RWPE2 (cell line): Measurements from ENCODE around the gene PRDM5.
A peak's percentile ranks its signal among the peaks of the same experiment; 100 is the strongest.

ENCODE experiments used
- ATAC-seq: fragments of 200-7000 bp; cut with Tn5 transposase; 3 replicates; pipeline ENCODE4 v1.9.1; 2021; ENCODE audit warnings: low read depth
- DNase-seq: peaks from one replicate; pipeline ENCODE4 v3.0.0-alpha.2; 2020; ENCODE audit warnings: low spot score
- H3K27ac ChIP-seq: fragments of 450-650 bp; 2 replicates; pipeline ENCODE4 v1.5.1; 2017; ENCODE audit warnings: mild to moderate bottlenecking; ENCODE audit not compliant: poor library complexity, severe bottlenecking
- H3K27me3 ChIP-seq: fragments of 250-450 bp; sonication (Bioruptor Pico); 2 replicates; pipeline ENCODE4 v1.5.1; 2021; ENCODE audit warnings: mild to moderate bottlenecking, moderate library complexity; ENCODE audit not compliant: insufficient read depth, poor library complexity, severe bottlenecking
- H3K36me3 ChIP-seq: fragments of 250-450 bp; sonication (Bioruptor Pico); 2 replicates; pipeline ENCODE4 v1.5.1; 2020; ENCODE audit warnings: low read depth, mild to moderate bottlenecking, moderate library complexity
- H3K4me1 ChIP-seq: fragments of 250-450 bp; sonication (Bioruptor Pico); 2 replicates; pipeline ENCODE4 v1.5.1; 2021; ENCODE audit warnings: mild to moderate bottlenecking, moderate library complexity; ENCODE audit not compliant: insufficient read depth, poor library complexity, severe bottlenecking
- H3K4me3 ChIP-seq: fragments of 250-450 bp; sonication (Bioruptor Pico); 2 replicates; pipeline ENCODE4 v1.5.1; 2021; ENCODE audit warnings: mild to moderate bottlenecking, moderate library complexity; ENCODE audit not compliant: severe bottlenecking
- H3K9me3 ChIP-seq: fragments of 250-450 bp; sonication (Bioruptor Pico); 2 replicates; pipeline ENCODE4 v1.5.1; 2021; ENCODE audit warnings: mild to moderate bottlenecking, moderate library complexity; ENCODE audit not compliant: severe bottlenecking
- TF ChIP-seq, protein P1 (sequence below): fragments of 450-650 bp; IDR thresholded peaks from one replicate; pipeline ENCODE4 v1.5.1; 2017; ENCODE audit warnings: mild to moderate bottlenecking, moderate library complexity; ENCODE audit not compliant: poor library complexity, severe bottlenecking

PRDM5 gene

DNA sequence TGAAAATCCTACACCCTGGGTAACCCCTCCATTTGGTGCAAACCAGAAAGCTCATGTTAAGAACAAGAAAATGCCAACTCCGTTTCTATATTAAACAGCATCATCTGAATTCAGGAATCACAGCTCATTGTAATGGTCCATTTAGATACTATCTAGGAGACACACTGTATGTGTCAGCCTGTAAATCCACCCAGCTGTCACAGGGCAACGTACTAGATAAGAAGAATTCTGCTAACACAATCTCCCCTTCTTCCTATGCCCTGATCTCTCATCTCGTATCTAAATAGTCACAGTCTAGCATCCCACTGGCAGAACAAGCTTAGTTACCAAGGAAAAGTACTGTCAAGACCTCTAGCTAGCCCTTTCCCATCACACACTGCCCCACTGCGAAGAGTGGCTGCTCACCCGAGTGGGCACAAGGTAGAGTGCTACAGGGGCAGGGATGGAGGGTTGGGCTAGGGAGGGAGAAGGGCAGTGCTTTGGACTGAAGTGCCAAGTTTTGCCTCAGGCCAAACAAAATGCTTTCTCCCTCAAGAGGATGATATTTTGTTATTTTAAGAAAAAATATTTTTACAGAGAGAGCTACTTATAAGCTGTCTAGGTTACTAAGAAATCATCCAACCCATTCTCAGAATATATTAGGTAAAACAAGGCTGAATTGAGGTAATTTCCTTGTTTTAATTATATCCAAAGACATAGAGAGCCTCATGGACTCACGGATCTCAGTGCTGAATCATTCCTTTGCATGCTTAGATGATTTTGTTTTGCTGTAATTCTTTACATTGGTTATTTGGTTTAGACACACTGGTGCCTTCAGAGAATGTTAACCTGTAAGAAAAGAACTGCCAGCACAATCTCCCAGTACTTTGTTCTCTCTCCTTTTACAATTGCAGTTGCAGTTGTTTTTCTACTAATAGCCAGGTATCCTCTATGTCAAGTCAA, 196.6 kb downstream of the PRDM5 start:
- ATAC-seq (no peak), DNase-seq (no peak)
- no peak overlapping the region for H3K4me3 ChIP-seq
- H3K9me3 ChIP-seq = no peaks in the 10 kb centered on the region
- no peaks in the 10 kb centered on the region for H3K27me3 ChIP-seq
- TF ChIP-seq, protein P1, sequence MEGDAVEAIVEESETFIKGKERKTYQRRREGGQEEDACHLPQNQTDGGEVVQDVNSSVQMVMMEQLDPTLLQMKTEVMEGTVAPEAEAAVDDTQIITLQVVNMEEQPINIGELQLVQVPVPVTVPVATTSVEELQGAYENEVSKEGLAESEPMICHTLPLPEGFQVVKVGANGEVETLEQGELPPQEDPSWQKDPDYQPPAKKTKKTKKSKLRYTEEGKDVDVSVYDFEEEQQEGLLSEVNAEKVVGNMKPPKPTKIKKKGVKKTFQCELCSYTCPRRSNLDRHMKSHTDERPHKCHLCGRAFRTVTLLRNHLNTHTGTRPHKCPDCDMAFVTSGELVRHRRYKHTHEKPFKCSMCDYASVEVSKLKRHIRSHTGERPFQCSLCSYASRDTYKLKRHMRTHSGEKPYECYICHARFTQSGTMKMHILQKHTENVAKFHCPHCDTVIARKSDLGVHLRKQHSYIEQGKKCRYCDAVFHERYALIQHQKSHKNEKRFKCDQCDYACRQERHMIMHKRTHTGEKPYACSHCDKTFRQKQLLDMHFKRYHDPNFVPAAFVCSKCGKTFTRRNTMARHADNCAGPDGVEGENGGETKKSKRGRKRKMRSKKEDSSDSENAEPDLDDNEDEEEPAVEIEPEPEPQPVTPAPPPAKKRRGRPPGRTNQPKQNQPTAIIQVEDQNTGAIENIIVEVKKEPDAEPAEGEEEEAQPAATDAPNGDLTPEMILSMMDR = no peak
- no peak overlapping the region for H3K27ac ChIP-seq
- no peaks in the 10 kb centered on the region for H3K4me1 ChIP-seq
- H3K36me3 ChIP-seq = no peaks in the 10 kb centered on the region

DNA sequence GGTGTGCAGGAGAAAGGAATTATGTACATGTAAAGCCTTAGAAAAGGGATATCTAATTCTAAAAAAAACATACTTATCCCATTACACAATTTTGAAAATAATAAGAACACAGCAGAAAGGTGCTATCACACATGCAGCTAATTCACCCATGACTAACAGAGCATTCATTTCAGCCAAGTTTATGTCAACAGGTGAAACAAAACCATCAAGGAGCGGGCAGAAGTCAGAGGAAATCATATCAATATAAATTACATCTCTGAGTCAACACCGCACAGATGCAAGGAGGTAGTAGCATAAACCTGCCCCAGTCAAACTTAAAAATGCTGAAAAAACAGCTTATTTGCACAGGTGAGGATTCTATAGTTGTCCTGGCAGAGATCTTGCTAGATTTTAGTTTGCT, 197.9 kb downstream of the PRDM5 start:
- H3K4me3 ChIP-seq = no peak overlapping the region
- peak; percentile 77 for ATAC-seq
- no peaks in the 10 kb centered on the region for H3K36me3 ChIP-seq
- no peaks in the 10 kb centered on the region for H3K4me1 ChIP-seq
- no peaks in the 10 kb centered on the region for H3K27me3 ChIP-seq
- TF ChIP-seq, protein P1 = no peak
- H3K27ac ChIP-seq = no peak overlapping the region
- no peak for DNase-seq
- H3K9me3 ChIP-seq = no peaks in the 10 kb centered on the region

GRCh38 chr4:120723986-120724385, 198.5 kb downstream of the PRDM5 start:
- DNase-seq (no peak), ATAC-seq (no peak)
- no peaks in the 10 kb centered on the region for H3K27me3 ChIP-seq
- no peaks in the 10 kb centered on the region for H3K9me3 ChIP-seq
- no peak overlapping the region for H3K4me3 ChIP-seq
- no peaks in the 10 kb centered on the region for H3K36me3 ChIP-seq
- TF ChIP-seq, protein P1 = no peak
- H3K4me1 ChIP-seq = no peaks in the 10 kb centered on the region
- H3K27ac ChIP-seq = no peak overlapping the region

- DNase-seq (no peak), ATAC-seq (no peak)
- H3K4me3 ChIP-seq = no peak overlapping the region
- no peaks in the 10 kb centered on the region for H3K36me3 ChIP-seq
- H3K27ac ChIP-seq = no peak overlapping the region
- H3K27me3 ChIP-seq = no peaks in the 10 kb centered on the region
- no peaks in the 10 kb centered on the region for H3K4me1 ChIP-seq
- TF ChIP-seq, protein P1 = no peak
- no peaks in the 10 kb centered on the region for H3K9me3 ChIP-seq
Observed at GRCh38 chr4:120723105-120723504, 199.4 kb downstream of the PRDM5 start.

DNA sequence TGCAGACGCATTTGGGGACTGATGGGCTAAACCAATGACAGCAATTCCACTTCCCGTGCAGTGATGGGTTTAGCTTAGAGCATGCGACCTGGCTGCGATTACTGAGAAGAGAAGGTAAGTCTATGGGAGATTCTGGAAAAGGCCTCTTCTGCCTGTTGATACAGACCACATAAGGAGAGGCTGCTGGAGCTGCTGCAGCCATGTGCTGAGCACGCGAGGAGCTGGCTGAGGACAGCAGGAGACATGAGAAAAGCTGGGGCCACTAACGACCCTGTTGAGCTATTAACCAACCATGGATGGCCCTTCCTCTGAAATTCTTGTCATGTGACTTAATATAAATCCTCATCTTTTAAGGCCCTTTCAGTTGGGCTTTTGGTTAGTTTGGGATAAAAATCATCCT, 199.9 kb downstream of the PRDM5 start:
- ATAC-seq = no peak
- Histone ChIP-seq H3K4me3 (no peak overlapping the region), H3K9me3 (no peaks in the 10 kb centered on the region), H3K4me1 (no peaks in the 10 kb centered on the region), H3K27me3 (no peaks in the 10 kb centered on the region), H3K36me3 (no peaks in the 10 kb centered on the region), H3K27ac (no peak overlapping the region)
- no peak for DNase-seq
- TF ChIP-seq, protein P1 = no peak
